HL-60 (cell line): ENCODE results near the gene SCAF4.

ENCODE experiments used
- DNase-seq, 2 experiments: peaks; one replicate each; pipeline ENCODE4 v3.0.0-alpha.2; 2010 to 2020; ENCODE audit warnings: low read depth in 1 of 2, low spot score in 1 of 2
- H3K27ac ChIP-seq: fragments of 250-450 bp; sonication (Bioruptor Pico); replicated peaks from 2 replicates; pipeline ENCODE4 v1.5.1; 2020; ENCODE audit warnings: mild to moderate bottlenecking, moderate library complexity
- H3K27me3 ChIP-seq: fragments of 250-450 bp; sonication (Bioruptor Pico); 2 replicates; pipeline ENCODE4 v1.5.1; 2021; ENCODE audit warnings: mild to moderate bottlenecking, moderate library complexity; ENCODE audit not compliant: insufficient read depth, poor library complexity, severe bottlenecking
- H3K4me3 ChIP-seq: replicated peaks from 2 replicates; pipeline ENCODE4 v1.5.1; 2011; ENCODE audit warnings: mild to moderate bottlenecking, control low read depth, low read length; ENCODE audit not compliant: insufficient read depth
- CTCF ChIP-seq: IDR thresholded peaks from one replicate; pipeline ENCODE4 v1.5.1; 2011; ENCODE audit warnings: low read length, control low read depth, inconsistent platforms; ENCODE audit not compliant: insufficient read depth
- GABPA ChIP-seq: IDR thresholded peaks from 2 replicates; pipeline ENCODE4 v1.6.1; 2012; ENCODE audit warnings: low read depth
- POLR2AphosphoS5 ChIP-seq: IDR thresholded peaks from 2 replicates; pipeline ENCODE4 v1.6.1; 2012; ENCODE audit warnings: low read depth
- REST ChIP-seq: IDR thresholded peaks from 2 replicates; pipeline ENCODE4 v1.6.1; 2012; ENCODE audit warnings: low read depth; ENCODE audit not compliant: insufficient replicate concordance
- SPI1 ChIP-seq: IDR thresholded peaks from 2 replicates; pipeline ENCODE4 v1.6.1; 2012; ENCODE audit warnings: low read depth, mild to moderate bottlenecking, borderline replicate concordance

Gene SCAF4

GRCh38 chr21:31693222-31693621 lies 38.7 kb downstream of the SCAF4 start:
- no peak overlapping the region for H3K4me3 ChIP-seq
- no peaks in the 10 kb centered on the region for H3K27me3 ChIP-seq
- no peak for DNase-seq
- TF ChIP-seq SPI1 = no peak
- no peak for TF ChIP-seq GABPA
- TF ChIP-seq REST = no peak
- TF ChIP-seq CTCF = no peak
- no peak for TF ChIP-seq POLR2AphosphoS5
- H3K27ac ChIP-seq = no peak overlapping the region

DNA sequence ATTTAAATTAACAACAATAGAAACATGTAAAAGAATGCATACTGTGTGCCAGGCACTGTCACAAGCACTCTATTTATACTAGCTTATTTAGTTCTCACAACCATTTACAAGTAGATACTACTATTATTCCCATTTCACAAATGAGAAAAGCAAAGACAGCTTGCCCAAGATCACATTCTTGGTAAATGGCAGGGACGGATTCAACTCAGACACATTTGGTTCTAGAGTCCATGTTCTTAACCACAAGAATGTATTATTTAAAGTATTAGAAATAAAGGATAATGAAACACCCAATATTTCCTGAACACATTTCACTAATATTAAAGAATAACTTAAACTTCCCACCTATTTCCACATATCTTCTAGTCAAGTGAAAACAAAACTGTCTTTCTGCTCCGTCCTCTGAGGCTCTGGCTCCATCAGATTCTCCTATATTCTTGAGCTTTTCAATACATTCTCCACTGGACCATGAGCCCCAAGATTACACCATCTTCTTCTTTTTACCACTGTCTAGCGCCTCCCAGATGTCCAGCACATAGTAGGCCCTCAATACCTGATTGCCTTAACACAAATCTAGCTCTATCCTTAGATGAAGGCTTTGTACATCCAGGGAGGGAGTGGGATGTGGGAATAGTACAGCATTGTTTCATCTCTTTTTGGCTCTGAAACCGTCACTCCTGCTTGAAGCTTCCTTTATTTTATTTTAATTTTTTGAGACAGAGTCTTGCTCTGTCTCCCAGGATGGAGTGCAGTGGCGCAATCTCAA lies 43.1 kb downstream of the SCAF4 start:
- no peak for DNase-seq
- TF ChIP-seq REST (no peak), SPI1 (no peak), CTCF (no peak), GABPA (no peak), POLR2AphosphoS5 (no peak)
- Histone ChIP-seq H3K27me3 (no peaks in the 10 kb centered on the region), H3K27ac (no peak overlapping the region), H3K4me3 (no peak overlapping the region)

DNA sequence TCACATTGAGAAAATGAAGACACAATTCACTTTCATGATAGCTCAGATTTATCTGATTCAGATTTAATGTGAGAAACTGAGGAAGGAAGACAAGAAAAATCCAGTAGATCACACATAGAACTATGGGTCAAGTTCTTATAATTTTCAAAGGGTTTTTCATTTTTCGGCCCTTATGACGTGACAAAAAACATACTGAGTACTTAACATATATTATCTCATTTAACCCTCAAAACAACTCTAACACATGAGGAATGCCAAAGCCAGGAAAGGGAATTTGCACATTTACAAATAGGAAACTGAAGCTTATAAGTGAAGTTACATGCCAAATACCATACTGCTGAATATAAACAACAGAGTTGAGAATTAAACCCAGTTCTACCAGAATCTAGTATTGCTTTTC lies 44.8 kb downstream of the SCAF4 start:
- TF ChIP-seq GABPA = no peak
- TF ChIP-seq REST = no peak
- TF ChIP-seq CTCF = no peak
- TF ChIP-seq POLR2AphosphoS5 = no peak
- no peak for TF ChIP-seq SPI1
- no peak overlapping the region for H3K4me3 ChIP-seq
- no peak overlapping the region for H3K27ac ChIP-seq
- DNase-seq = no peak
- H3K27me3 ChIP-seq = no peaks in the 10 kb centered on the region
